Measurements from ENCODE around the gene NUP153.

NUP153 gene

DNA sequence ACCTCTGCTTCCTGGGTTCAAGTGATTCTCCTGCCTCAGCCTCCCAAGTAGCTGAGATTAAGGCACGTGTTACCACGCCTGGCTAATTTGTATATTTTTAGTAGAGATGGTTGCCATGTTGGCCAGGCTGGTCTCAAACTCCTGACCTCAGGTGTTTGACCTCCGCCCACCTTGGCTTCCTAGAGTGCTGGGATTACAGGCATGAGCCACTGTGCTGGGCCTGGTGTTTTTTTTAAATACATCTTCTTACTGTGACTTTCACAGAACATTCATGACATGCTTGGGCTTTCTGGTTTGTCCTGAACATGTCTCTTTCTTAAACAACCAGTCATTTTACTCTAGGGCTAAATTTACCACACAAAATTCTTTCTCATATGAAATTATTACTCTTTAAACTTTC lies 141.3 kb downstream of the NUP153 start:
- H3K4me3 ChIP-seq (replicated peaks; ENCODE audit: insufficient read depth, low read length): no peak overlapping the region
- TF ChIP-seq, protein P1, sequence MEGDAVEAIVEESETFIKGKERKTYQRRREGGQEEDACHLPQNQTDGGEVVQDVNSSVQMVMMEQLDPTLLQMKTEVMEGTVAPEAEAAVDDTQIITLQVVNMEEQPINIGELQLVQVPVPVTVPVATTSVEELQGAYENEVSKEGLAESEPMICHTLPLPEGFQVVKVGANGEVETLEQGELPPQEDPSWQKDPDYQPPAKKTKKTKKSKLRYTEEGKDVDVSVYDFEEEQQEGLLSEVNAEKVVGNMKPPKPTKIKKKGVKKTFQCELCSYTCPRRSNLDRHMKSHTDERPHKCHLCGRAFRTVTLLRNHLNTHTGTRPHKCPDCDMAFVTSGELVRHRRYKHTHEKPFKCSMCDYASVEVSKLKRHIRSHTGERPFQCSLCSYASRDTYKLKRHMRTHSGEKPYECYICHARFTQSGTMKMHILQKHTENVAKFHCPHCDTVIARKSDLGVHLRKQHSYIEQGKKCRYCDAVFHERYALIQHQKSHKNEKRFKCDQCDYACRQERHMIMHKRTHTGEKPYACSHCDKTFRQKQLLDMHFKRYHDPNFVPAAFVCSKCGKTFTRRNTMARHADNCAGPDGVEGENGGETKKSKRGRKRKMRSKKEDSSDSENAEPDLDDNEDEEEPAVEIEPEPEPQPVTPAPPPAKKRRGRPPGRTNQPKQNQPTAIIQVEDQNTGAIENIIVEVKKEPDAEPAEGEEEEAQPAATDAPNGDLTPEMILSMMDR (IDR thresholded peaks at IDR 0.05; ENCODE audit: insufficient read depth, low read length): no peak
- TF ChIP-seq, protein P2, sequence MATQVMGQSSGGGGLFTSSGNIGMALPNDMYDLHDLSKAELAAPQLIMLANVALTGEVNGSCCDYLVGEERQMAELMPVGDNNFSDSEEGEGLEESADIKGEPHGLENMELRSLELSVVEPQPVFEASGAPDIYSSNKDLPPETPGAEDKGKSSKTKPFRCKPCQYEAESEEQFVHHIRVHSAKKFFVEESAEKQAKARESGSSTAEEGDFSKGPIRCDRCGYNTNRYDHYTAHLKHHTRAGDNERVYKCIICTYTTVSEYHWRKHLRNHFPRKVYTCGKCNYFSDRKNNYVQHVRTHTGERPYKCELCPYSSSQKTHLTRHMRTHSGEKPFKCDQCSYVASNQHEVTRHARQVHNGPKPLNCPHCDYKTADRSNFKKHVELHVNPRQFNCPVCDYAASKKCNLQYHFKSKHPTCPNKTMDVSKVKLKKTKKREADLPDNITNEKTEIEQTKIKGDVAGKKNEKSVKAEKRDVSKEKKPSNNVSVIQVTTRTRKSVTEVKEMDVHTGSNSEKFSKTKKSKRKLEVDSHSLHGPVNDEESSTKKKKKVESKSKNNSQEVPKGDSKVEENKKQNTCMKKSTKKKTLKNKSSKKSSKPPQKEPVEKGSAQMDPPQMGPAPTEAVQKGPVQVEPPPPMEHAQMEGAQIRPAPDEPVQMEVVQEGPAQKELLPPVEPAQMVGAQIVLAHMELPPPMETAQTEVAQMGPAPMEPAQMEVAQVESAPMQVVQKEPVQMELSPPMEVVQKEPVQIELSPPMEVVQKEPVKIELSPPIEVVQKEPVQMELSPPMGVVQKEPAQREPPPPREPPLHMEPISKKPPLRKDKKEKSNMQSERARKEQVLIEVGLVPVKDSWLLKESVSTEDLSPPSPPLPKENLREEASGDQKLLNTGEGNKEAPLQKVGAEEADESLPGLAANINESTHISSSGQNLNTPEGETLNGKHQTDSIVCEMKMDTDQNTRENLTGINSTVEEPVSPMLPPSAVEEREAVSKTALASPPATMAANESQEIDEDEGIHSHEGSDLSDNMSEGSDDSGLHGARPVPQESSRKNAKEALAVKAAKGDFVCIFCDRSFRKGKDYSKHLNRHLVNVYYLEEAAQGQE (IDR thresholded peaks at IDR 0.05; ENCODE audit: insufficient replicate concordance, low read depth): no peak
- no peak for TF ChIP-seq POLR2AphosphoS5 (IDR thresholded peaks at IDR 0.05; ENCODE audit: low read depth)
- no peak for TF ChIP-seq SPI1 (IDR thresholded peaks at IDR 0.05; ENCODE audit: borderline replicate concordance, low read depth)
- no peak for TF ChIP-seq GABPA (IDR thresholded peaks at IDR 0.05; ENCODE audit: low read depth)
- DNase-seq (ENCODE audit: low read depth in 1 of 2, low spot score in 1 of 2): no peak
- H3K27ac ChIP-seq (replicated peaks): no peak overlapping the region
- no peaks in the 10 kb centered on the region for H3K27me3 ChIP-seq (ENCODE audit: insufficient read depth, poor library complexity, severe bottlenecking)
